Activated CD4-positive, alpha-beta T cell treated with anti-CD3 and anti-CD28 coated beads, Interleukin-2, amount 50 U/mL, for 48 hours (primary cell): ENCODE data around the gene ZNF580.

Experiments
- DNase-seq, 2 experiments: peaks; one replicate each; pipeline ENCODE4 v3.0.0-alpha.2; 2020

ZNF580 gene

GRCh38 chr19:55606471-55606787 lies 34.4 kb upstream of the ZNF580 start:
- no peak for DNase-seq

- DNase-seq = no peak
Observed at GRCh38 chr19:55606817-55607216, 34.0 kb upstream of the ZNF580 start.

GRCh38 chr19:55609326-55609725 lies 31.5 kb upstream of the ZNF580 start:
- no peak for DNase-seq

- DNase-seq = no peak
Observed at GRCh38 chr19:55611300-55611982, 29.4 kb upstream of the ZNF580 start.

- DNase-seq = no peak
Observed at GRCh38 chr19:55611983-55612645, 28.7 kb upstream of the ZNF580 start.

- DNase-seq = no peak
Observed at GRCh38 chr19:55613396-55613795, 27.4 kb upstream of the ZNF580 start.

GRCh38 chr19:55613930-55614710 lies 26.7 kb upstream of the ZNF580 start:
- no peak for DNase-seq

- DNase-seq = no peak
Observed at GRCh38 chr19:55614711-55615542, 25.9 kb upstream of the ZNF580 start.

GRCh38 chr19:55615543-55616394 lies 25.0 kb upstream of the ZNF580 start:
- no peak for DNase-seq

- no peak for DNase-seq
Observed at GRCh38 chr19:55616395-55616875, 24.4 kb upstream of the ZNF580 start.

- DNase-seq = no peak
Observed at GRCh38 chr19:55617426-55617825, 23.4 kb upstream of the ZNF580 start.

GRCh38 chr19:55618426-55618825 lies 22.4 kb upstream of the ZNF580 start:
- no peak for DNase-seq

- no peak for DNase-seq
Observed at GRCh38 chr19:55619286-55619685, 21.5 kb upstream of the ZNF580 start.

GRCh38 chr19:55620410-55621204 lies 20.2 kb upstream of the ZNF580 start:
- DNase-seq = peak in 1 of 2 experiments; percentile 22

- DNase-seq = no peak
Observed at GRCh38 chr19:55621205-55621672, 19.6 kb upstream of the ZNF580 start.

- DNase-seq = no peak
Observed at GRCh38 chr19:55621673-55622231, 19.1 kb upstream of the ZNF580 start.

- DNase-seq = no peak
Observed at GRCh38 chr19:55622242-55622969, 18.4 kb upstream of the ZNF580 start.

- DNase-seq = no peak
Observed at GRCh38 chr19:55623130-55623529, 17.7 kb upstream of the ZNF580 start.

- DNase-seq = no peak
Observed at GRCh38 chr19:55623561-55623960, 17.2 kb upstream of the ZNF580 start.
